ENCODE measurements around the gene CCDC102B.
"Not testable (repeated sequence)": the region's sequence is repeated elsewhere in the genome, so short reads cannot be mapped to it uniquely, and the experiment has no call there.

The CCDC102B gene

DNA sequence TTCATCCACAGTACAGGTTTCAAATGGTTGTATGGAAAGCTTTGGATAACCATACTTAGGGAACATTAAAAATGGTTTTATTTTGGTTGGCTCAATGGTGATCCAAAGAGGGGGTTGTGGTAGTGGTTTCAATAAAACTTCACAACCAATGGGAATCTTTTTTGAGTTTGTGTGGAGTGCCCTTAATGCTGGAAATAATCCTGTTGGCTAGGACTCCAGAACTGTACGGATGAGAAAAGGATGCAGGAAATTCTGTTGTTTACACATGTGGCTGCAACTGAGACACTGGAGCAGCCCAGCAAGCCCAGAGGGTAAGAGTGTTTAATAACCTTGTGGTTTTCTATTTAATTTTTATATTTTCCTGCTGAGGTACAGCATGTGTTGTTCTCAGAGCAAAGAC is at the start of gene CCDC102B:
TSS of gene CCDC102B (plus strand) at position 210 of the 400 bp plus-strand sequence. CDS start 38,684 bp downstream, outside the sequence.
- no peak for DNase-seq

DNA sequence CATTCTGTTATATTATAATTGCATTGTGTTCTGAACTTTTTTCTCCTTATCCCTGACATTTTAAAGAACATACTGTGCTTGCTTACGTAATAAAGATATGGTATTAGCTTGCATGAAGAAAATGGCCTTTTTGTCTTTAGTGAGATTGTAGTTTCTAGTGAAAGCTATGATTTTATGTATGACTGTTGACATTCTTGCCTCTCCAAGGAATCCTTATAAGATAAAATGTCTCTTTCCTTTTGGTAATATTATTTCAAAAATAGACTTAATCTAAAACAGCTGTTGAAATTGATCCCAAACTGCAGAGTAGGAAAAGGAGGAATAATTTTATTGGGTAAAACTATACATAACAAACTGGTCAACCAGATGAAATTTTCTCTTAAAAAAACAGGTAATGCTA is 40.8 kb upstream of the CCDC102B start:
- DNase-seq = no peak

DNA sequence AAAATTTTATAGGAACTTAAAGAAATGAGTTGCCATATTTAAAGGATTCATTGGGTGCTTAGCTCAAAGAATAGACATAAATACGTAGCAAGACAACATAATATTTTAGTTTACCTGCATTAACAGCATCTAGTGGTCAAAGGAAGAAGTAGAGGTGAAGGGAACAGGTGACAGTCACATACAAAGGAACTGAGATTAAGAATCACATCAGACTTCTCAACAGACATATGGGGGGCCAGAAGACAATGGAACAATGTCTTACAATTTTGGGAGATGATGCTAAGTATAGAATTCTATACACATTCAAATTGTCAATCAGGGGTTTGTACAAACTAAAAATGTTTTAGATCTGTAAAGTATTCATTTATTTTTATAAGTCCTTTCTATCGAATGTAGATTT is 38.6 kb upstream of the CCDC102B start:
- DNase-seq = no peak

DNA sequence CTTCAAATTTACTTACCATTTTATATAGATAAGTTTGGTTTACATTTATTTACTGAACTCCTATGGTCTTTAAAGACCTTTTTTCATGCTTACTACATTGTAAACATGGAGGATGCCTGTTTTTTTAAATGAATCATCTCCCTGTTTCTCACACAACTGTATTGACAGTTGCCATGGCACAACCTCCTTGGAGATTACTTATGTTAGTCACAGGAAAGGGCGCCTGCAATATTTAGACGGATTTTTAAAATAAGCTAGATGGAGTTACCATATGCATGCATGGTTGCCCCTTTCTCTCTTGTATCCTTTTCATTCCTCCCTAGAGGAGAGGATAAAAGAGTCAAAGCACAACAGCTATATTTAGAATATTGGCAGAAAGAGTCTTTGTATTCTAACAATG is 34.8 kb upstream of the CCDC102B start:
- no peak for DNase-seq

DNA sequence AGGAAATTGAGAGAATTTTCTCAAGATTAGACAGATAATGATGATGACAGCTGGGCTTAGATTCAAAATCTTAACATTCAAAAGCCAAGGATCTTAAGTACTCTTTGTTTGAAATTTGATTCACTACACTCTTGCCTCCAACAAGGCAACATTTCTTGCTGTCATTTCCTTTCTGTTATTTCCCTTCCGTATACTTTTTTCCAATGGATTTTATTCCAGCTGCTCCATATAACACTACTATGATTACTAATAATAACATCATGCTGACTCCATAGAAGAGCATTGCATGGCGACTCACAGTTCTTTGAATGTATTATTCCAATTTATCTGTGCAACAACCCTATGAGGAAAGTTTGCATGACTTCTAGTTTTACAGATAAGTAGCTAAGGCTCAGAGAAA is 33.9 kb upstream of the CCDC102B start:
- no peak for DNase-seq

DNA sequence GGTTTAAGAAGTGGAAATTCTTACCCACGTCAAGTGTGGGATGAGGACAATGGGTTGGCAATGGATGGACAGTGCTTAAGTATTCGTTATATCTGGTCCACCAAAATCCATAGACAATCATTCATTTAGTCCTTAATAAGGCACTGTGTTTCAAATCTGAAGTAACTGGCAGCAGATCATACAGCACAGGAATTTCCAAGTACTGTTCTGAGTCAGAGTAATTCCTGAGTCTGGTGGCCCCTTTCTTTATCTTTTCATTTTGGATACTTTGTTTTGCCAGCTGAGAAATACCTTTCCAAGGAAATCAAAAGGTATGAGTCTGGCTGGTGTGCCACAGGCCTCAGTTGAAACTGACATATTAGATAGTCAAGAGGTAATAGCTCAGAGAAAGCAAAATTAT is 31.4 kb upstream of the CCDC102B start:
- DNase-seq = no peak

DNA sequence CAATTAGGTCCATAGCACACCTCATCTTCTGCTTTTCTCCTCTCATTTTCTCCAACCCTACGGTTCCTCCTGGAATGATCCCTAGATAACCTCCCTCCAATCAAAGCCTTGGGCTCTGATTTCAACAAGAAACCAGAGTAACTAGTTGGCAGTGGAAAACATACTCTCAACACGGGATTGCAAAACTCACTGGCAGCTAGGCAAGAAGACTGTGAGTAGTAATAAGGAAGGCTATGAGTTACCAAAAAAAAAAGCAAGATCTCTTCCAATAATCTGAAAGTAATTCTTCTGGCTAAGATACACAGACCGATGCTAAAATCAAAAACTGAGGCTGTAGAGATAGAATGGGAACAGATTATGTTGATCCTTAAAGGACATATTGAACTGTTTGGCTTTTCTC is 28.4 kb upstream of the CCDC102B start:
- DNase-seq = no peak

DNA sequence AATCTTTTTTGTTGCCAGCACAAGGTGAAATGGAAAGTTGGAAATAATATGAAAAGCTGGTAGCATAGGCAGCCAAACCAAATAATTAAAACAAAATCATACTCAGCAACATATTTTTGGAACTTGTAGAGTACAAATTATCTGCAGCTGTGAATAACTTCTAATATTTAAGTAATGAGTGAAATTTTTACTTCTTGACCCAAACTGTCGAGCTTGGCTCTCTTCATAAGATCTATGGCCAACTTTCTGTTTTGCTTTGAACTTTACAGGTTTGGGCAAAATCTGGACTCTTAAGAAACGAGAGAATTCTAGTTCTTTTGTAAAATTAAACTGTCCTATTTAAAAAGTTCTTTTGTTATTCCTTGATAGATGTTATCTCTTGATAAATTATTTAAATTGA is 25.6 kb upstream of the CCDC102B start:
- no peak for DNase-seq

DNA sequence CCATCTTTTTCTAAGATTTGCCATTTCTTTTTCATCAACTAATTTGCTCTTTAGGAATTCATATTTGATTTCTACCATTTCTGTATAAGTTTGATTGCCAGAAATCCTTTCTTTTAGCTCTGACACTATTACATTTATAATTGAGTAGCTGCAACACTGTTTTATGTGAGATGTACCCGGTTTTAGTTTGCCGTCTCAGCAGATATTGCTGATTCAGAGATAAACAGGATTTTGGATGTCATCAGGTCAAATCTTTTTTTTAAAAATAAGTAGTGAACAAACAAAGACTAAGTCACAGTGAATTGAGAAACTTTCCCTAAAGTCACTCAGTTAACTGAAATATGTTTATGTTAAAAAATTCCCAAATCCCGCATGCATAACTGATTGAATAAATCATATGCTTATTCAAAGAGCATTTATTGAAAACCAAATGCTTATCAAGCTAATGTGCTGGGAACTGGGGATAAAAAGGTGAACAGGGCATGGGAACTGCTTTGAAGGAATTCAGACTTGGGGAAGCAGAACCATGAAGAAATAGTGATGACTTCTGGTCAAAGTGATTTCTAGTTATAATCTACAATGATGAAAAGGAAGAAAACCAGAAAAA is 19.5 kb upstream of the CCDC102B start:
- no peak for DNase-seq

DNA sequence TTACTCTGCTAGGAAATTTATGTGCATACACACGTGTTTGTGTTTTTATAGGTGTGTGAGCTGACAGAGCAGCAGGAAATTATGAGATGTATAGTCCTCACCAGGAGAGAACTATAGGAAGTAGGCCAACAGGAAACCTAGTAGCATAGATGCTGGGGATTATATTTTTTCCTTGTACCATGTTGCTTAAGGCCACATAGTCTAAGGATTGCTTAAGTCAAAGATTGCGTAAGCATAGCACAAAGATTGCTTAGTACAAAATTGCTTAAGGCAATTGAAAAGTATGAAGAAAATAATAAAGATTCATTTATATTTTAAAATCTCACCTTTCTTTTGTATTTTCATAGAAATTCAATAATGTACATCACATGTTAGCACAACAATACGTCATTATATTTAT is 18.7 kb upstream of the CCDC102B start:
- no peak for DNase-seq

DNA sequence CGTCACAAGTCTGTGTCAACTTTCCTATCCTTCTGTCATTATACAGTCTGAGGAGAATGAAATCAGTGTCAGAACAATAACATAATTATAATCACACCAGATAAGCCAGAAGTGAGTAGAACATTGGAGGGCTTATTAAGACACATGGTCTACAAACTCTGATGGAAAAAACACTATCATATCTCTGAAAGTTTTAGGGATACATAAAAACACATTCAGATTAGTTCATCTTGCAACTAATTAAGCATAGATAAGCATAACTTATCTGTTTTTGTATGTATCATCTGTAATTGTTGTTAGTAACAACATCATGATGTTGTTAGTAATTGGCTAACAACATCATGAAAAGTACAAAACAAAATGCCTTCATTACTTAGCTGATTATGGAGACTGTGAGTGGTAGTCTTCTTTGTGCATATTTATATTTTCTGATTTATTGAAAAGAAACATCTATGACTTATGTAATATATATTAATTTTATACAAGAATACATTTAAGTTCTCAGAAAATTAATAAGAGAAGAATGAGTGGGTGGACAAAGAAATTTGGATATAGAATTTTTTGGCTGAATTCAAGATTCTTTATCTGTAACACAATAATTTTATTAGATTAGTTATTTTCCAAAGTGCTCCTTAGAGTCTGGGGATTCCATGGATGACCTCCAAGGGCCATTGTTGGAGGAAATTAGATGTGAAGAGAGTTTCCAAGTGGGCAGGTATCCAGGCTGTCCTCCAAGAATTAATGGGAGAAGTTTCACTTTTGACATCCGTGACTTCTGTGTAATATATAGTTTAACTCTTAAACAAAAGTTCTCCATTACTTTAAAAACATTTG is 16.9 kb upstream of the CCDC102B start:
- DNase-seq = no peak

DNA sequence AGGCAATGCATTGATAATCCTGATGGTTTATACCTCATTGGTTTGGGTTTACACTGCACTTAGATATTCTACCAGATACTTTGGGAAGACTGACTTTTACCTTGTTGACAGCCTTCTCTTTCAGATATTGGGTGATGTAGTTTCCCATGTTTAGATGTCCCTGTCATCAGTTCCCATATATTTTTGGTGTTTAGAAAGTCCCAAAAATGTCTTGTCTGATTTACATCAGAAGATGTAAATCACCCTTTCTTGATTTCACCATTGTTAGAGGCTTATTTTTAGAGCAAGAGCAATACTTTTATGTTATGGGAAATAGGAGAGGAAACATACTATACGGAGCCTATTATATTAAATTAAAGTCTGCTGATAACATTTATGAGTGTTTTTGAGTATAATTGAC is 14.4 kb upstream of the CCDC102B start:
- DNase-seq = no peak

DNA sequence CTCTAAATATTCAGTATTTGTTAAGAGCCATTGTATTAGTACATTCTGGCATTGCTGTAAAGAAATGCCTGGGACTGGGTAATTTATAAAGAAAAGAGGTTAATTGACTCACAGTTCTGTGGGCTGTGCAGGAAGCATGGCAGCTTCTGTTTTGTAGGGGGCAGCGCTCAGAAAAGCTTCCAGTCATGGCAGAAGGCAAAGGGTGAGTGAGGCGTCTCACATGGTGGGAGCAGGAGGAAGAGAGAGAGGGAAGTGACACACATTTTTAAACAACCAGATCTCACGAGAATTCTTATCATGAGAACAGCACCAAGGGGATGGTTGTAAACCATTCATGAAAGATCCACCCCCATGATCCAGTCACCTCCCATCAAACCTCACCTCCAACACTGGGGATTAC is 13.8 kb upstream of the CCDC102B start:
- no peak for DNase-seq

DNA sequence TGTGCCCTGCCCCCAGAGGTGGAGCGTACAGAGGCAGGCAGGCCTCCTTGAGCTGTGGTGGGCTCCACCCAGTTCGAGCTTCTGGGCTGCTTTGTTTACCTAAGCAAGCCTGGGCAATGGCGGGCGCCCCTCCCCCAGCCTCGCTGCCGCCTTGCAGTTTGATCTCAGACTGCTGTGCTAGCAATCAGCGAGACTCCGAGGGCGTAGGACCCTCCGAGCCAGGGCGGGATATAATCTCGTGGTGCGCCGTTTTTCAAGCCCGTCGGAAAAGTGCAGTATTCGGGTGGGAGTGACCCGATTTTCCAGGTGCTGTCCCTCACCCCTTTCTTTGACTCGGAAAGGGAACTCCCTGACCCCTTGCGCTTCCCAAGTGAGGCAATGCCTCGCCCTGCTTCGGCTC is 7.6 kb upstream of the CCDC102B start:
- DNase-seq = not testable (repeated sequence)

DNA sequence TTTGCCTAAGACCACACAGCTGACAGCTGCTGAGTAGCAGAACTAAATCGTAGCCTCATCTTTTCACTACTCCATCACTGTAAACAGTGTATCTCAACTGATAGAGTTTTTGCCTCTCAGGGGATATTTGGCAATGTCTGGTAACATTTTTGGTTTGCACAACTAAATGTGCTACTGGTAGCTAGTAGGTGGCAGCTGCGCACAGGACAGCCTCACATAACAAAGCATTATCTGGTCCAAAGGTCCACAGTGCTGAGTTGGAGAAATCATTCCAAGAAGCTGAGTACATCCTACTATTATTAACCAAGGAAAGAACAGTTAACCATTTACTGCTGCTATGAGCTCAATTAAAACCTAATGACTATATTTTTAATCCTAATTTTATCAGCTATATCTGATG is 6.1 kb upstream of the CCDC102B start:
- DNase-seq = no peak

DNA sequence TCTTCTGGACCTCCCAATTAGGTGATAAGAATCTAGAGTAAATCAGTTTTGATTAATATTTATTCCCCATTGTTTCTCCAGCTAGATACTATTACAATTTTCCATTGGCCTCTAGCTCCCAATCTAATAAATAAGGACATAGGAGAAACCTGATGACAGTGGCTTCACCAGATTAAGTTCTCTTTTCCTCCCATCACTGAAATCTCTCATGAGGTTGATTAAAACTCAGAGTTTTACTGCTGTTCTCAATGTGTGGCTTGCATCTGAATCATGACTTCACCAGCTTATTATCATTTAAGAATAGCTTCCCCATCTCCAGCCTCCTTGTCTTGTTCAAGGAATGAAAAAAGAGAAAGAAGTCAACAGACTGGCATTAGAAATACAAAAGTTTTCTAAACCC is 3.9 kb upstream of the CCDC102B start:
- no peak for DNase-seq

DNA sequence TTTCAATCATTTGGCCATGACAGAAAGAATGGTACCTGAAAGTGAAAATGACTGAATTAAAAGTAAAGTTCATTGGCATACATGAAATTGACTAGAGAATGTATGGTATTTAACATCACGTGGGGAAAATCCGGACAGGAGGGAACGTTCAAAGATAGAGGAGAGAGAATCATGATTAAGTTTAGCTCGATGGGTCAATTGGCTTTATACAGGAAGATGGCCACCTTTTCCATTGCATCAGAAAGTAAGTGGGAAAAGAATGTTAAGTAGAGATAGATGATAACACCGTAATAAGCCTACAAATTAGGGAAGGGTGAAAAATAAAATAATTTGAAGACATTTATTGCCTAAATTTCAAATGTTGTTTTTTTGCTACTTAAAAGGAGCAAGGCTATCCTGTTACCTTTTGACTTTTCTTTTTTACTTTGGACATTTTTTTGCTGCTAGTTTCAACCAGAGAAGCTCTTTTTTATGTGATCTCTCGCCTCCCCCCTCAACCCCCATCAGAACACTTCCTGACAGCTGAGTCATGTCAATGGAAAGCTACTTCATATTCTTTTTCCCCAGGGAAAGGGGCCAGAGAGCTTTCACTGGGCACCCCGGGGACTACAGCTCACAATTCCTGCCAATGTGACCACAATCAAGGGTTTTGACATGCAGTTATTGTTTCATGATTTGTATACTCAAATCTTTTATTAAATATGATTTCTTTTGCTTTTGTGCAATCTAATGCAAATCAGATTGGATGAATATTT is 767 bp upstream of the CCDC102B start:
- DNase-seq = no peak

DNA sequence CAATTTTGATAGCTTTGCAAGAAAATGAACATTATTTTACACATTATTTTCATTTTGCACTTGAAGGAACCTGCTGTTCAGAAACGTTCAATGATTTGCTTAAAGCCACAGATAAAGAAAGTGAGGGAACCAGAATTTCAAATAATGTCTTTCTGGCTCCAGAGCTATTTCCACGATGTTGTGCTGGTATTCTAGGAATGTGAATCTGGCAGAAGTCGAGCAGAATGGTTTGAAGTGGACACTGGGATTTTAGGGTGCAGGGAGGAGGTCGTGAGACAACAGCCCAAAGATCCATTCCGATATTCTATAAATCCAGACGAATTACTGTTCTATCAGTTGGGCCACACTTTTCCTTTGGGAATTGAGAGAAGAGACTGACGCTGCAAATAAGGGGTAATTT is 2.2 kb downstream of the CCDC102B start:
- no peak for DNase-seq

DNA sequence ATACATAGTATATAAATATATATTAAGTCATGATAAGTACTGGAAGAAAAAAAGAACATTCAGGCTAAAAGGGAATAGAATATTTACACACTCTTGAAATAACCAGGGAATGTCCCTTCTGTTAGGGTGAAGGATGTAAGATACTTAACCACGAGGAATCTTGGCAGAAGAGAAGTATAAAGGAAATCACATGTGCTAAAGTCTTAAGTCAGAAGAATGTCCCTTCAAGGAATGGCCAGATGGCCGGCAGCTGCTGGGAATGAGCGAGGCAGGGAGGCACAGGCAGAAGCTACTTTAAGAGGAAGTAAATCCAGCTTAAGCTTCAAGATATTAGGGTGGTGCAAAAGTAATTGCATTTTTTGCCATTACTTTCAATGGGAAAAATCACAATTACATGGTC is 5.5 kb downstream of the CCDC102B start:
- DNase-seq = no peak

DNA sequence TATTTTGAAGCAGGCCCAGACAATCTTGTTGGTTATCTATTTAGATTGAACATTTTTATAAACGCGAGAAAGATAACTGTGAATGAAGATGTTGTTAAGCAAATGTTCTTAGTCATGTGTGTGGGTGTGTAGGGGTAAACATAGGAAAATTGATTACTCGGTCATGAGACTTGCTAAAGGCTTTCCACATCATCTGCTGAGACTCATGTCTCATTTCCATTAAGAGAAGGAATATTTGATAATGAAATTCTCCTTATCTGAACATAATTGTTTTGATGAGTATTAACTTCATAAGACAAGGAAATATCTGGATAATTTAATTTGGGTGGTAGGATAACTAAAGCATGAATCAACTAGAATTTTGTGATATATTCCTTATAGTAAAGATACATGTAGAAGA is 19.7 kb downstream of the CCDC102B start:
- DNase-seq = no peak

DNA sequence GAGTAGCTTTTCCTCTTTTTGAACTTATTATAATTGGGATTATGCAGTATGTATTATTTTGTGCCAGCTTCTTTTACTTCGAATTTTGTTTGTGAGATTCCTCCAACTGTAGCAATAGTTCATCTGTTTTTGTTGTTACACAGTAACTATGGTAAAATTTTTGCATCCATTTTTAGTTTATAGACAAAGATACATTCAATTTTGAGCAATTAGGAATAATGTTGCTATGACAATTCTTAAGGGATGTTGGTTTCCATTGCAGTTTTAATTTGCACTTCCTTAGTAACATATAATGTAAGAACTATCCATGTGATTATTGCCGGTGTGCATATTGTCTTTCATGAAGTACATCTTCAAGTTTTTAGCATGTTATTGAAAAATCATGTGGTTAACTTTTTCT is 20.7 kb downstream of the CCDC102B start:
- DNase-seq = no peak

DNA sequence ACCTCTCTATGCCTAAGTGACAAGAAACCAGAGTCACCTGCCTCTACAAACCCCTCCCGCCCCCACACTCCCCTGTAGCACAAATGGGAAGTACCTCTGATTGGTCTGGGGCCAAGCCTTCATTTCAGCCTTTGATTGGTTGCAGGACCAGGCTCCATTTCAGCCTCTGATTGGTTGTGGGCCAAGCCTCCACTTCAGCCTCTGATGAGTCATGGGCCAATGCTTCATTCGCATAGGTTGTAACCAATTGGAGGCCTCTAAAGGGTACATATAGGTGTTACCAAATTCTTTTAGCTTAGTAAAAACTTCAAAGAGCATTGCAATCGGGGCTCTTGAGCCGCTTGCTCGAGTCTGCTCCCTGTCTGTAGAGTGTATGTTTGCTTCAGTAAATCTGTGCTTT is 25.0 kb downstream of the CCDC102B start:
- no peak for DNase-seq

DNA sequence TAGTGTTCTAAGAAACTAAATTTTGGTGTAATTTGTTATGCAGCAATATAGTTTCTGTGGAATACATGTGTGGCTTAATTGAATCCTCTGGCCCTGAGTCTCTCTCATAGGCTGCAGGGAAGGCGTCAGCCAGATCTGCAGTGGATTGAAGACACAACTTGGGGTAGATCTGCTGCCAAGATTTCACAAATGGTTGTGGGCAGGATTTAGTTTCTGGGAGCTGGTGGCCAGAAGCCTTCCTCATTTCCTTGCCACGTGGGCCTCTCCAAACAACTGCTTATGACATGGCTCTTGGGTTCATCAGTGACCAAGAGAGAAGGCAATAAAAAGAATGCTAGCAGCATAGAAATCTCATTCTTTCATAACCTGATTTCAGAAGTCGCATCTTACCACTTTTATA is 28.2 kb downstream of the CCDC102B start:
- DNase-seq = no peak
